Skin epidermis (tissue), 12 donors: ENCODE results near the gene CDYL2.
"Not testable (repeated sequence)": the region's sequence is repeated elsewhere in the genome, so short reads cannot be mapped to it uniquely, and the experiment has no call there.

Experiments used
- H3K27ac ChIP-seq, 21 experiments: fragments of 200-600 bp; sonication (generic) in 11 of 21; one replicate each; pipeline ENCODE4 v1.5.0; 2020; ENCODE audit warnings: mild to moderate bottlenecking in 3 of 21, inconsistent platforms in 2 of 21, moderate library complexity in 2 of 21
- H3K4me3 ChIP-seq, 7 experiments: fragments of 200-600 bp; sonication (generic) in 2 of 7; one replicate each; pipeline ENCODE4 v1.5.0; 2020; ENCODE audit warnings: inconsistent platforms in 2 of 7, mild to moderate bottlenecking in 2 of 7, moderate library complexity in 1 of 7

CDYL2 gene

GRCh38 chr16:80656161-80656560 is 148.2 kb downstream of the CDYL2 start:
- H3K27ac ChIP-seq = peak overlapping the region in 7 of 21 experiments; percentile 5 to 86 (median 51)
- no peak overlapping the region for H3K4me3 ChIP-seq

GRCh38 chr16:80655751-80656150 is 148.6 kb downstream of the CDYL2 start:
- Histone ChIP-seq H3K27ac (peak overlapping the region in 4 of 21 experiments; percentile 51 to 86 (median 80)), H3K4me3 (no peak overlapping the region)

GRCh38 chr16:80654094-80654862 is 150.1 kb downstream of the CDYL2 start:
- Histone ChIP-seq H3K4me3 (no peak overlapping the region), H3K27ac (no peak overlapping the region)

- no peak overlapping the region for H3K27ac ChIP-seq
- no peak overlapping the region for H3K4me3 ChIP-seq
These were observed 152.0 kb downstream of the CDYL2 start for GRCh38 chr16:80652441-80652840.

- H3K27ac ChIP-seq, H3K4me3 ChIP-seq: not testable (repeated sequence)
These were observed 154.1 kb downstream of the CDYL2 start for GRCh38 chr16:80650281-80650680.

GRCh38 chr16:80640316-80640715 is 164.1 kb downstream of the CDYL2 start:
- Histone ChIP-seq H3K27ac (no peak overlapping the region), H3K4me3 (no peak overlapping the region)

GRCh38 chr16:80639636-80640035 is 164.8 kb downstream of the CDYL2 start:
- no peak overlapping the region for H3K27ac ChIP-seq
- no peak overlapping the region for H3K4me3 ChIP-seq

- Histone ChIP-seq H3K27ac (no peak overlapping the region), H3K4me3 (no peak overlapping the region)
These were observed 166.8 kb downstream of the CDYL2 start for GRCh38 chr16:80637621-80638020.

- no peak overlapping the region for H3K27ac ChIP-seq
- no peak overlapping the region for H3K4me3 ChIP-seq
These were observed 172.8 kb downstream of the CDYL2 start for GRCh38 chr16:80631581-80631980.

GRCh38 chr16:80628254-80628653 is 176.1 kb downstream of the CDYL2 start:
- H3K4me3 ChIP-seq = no peak overlapping the region
- H3K27ac ChIP-seq = no peak overlapping the region

- Histone ChIP-seq H3K27ac (no peak overlapping the region), H3K4me3 (no peak overlapping the region)
These were observed 177.3 kb downstream of the CDYL2 start for GRCh38 chr16:80627108-80627507.

- no peak overlapping the region for H3K4me3 ChIP-seq
- no peak overlapping the region for H3K27ac ChIP-seq
These were observed 181.0 kb downstream of the CDYL2 start for GRCh38 chr16:80623376-80623775.

- H3K27ac ChIP-seq = no peak overlapping the region
- H3K4me3 ChIP-seq = no peak overlapping the region
These were observed 182.4 kb downstream of the CDYL2 start for GRCh38 chr16:80622007-80622406.

- no peak overlapping the region for H3K27ac ChIP-seq
- no peak overlapping the region for H3K4me3 ChIP-seq
These were observed 183.4 kb downstream of the CDYL2 start for GRCh38 chr16:80620736-80621605.

- H3K27ac ChIP-seq = no peak overlapping the region
- no peak overlapping the region for H3K4me3 ChIP-seq
These were observed 184.6 kb downstream of the CDYL2 start for GRCh38 chr16:80619824-80620223.

- Histone ChIP-seq H3K27ac (no peak overlapping the region), H3K4me3 (no peak overlapping the region)
These were observed 185.3 kb downstream of the CDYL2 start for GRCh38 chr16:80618862-80619648.

GRCh38 chr16:80616362-80616761 is 188.0 kb downstream of the CDYL2 start:
- H3K27ac ChIP-seq = no peak overlapping the region
- no peak overlapping the region for H3K4me3 ChIP-seq

- H3K27ac ChIP-seq = no peak overlapping the region
- H3K4me3 ChIP-seq = no peak overlapping the region
These were observed 188.7 kb downstream of the CDYL2 start for GRCh38 chr16:80615735-80616134.

GRCh38 chr16:80614908-80615671 is 189.3 kb downstream of the CDYL2 start:
- no peak overlapping the region for H3K4me3 ChIP-seq
- no peak overlapping the region for H3K27ac ChIP-seq
